Fibroblast of upper back skin (primary cell): ENCODE results near the gene PPDPF.
A peak's percentile ranks its signal among the peaks of the same experiment; 100 is the strongest.

Experiments
- DNase-seq: peaks from one replicate; pipeline ENCODE4 v3.0.0-alpha.2; 2013

Gene PPDPF

DNA sequence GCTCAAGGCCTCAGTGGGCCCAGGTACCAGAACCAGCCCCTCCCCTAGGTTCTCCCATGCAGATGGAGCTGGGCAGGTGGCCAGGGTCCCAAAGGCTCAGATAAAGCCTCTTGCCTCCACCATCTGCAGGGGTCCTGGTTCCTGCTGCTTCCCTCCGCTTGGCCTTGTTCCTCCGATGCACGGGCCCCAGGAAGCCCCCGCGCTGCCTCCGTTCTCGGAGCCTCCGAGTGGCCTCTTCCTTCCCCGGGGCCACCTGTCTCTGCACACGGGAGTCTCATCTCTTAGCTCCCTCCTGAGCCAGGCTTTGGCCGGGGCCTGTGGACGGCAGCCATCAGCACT is 18.5 kb downstream of the PPDPF start:
- DNase-seq = no peak

DNA sequence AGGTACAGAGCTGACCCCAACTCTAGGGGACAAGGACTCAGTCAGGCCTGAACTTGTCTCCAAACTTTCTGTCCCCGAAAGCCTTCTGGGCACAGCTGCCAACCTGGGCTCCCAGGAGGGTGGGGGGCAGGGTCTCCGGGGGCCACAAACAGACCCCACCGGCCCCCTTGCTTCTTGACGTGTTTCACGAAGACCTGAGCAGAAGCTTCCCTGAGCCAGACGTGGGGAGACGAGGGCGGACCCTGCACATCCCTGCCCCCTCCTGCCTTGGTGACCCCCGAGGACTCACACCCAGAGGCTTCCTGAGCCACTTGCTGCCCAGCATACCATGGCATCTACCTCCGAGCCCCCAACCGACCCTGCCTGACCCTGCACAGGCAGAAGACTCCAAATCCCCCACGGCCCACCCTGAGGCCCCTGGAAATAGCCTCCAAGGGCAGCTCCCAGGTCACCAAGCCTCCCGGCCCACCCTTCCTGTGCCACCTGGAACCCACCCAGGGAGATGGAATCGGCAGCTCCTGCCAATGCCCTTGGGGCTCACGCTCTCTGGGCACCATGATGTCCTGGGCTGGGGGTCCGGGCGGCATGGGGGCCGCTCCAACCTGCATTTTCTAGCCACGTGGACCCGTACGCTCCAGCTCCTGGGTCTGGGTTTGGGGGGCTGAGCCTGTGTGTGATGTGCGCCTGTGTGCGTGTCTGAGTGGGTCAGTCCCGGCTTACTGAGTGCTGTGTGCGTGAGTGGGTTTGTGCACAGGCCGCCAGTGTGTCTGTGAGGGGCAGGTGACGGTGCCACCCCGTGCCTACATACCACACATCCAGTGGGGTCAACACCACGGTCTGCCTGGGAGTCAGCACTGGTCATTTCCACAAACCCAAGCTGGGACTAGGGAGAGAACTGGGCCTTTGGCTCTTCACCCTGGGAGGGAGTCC is 19.1 kb downstream of the PPDPF start:
- no peak for DNase-seq

DNA sequence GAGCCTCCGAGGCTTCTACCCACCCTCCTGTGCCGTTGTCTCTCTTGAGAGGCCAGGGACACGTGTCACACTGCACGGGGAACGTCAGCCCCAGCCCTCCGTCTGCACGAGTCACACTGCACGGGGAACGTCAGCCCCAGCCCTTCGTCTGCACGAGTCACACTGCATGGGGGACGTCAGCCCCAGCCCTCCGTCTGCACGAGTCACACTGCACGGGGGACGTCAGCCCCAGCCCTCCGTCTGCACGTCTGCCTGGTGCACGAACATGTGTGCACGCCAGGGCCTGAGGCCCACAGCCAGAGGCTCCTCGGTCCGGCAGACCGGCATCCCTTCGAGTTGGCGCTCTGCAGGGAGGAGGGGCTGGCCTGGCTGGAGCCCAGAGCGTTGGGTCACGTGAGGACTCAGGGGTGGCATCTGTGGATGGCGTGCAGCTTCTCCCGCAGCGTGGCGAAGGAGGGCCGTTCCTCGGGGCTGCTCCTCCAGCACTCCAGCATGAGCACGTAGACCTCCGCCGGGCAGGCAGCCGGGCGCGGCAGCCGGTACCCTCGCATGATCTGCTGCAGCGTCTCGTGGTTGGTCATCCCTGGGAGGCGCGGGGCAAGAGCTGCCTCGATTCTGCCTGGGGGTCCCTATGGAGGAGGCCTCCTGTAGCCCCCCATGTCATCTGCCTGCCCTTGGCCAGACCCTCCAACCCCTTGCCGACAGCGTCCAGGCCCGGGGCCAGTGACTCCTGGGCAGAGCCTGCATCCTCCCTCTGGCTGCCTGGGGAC is 20.0 kb downstream of the PPDPF start:
- peak; percentile 6 for DNase-seq

DNA sequence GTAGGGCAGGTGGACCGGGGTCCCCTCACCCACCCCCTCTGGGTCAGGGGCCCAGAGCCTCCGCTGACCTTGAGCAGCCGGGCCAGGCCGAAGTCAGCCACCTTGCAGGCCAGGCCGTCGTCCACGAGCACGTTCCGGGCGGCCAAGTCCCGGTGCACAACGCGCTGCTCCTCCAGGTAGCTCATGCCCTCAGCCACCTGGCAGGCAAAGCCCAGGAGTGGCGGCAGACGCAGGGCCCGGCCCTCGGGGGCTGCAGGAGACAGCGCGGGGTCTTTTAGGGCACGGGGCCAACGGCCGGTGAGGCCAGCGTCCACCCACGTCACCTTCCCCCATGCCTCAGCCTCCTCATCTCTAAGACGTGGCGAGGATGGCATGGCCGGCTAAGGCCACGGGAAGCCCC is 20.8 kb downstream of the PPDPF start:
- no peak for DNase-seq

DNA sequence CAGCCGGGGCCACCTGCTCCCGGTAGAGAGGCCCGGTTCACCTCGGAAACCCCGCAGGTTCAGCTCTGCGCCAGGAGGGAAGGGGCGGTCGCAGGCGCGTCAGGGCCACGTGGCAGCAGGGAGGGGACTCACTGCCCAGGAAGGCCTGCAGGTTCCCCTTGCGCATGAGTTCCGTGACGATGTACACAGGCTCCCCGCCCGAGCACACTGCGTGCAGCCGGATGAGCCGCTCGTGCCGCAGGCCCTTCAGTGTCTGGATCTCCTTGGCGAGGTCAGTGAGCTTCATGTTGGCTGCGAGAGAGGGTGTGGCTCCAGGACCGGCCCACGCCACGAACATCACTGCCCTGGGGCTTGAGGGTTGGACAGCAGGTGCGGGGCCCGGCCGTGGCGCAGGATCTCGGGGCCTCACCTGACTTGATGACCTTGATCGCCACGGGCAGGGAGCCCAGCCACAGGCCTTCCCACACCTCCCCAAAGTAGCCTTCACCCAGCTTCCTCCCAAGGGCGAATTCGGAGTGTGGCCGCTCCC is 21.5 kb downstream of the PPDPF start:
- no peak for DNase-seq

DNA sequence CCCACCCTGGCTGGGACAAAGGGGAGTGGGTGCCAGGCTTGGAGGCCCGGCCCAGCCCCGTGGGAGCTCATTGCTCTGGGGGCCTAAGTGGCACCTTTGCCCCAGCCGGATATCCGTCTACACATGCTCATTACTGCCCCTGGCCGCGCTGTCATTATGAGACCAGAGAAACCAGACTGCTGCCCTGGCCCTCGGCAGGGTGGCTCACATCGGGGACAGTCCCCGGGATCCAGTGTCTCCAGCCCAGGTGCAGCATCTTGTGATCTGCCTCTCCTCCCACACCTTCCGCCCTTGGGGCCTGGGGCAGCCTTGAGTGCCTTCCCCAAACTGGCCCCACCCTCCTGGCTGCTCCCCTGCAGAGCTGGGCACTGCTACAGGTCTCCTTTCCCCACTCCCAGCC is 22.1 kb downstream of the PPDPF start:
- no peak for DNase-seq

DNA sequence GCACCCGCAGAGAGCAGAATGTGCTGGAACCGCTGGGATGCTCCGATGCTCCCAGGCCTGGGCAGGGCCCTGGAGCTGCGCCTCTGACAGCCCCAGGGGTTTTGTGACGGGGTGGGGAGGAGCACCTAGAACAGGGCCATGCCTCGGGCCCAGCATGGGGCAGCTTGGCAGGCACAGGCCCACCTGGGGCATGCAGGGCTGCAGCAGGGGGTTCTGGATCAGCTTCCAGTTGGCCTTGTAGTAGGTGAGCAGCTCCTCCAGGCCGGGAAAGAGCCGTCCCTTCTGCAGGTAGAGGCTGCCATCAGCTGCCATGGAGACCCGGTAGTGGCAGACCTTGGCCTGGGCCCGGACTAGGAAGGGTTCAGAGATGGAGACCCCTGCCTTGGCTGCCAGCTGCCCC is 22.6 kb downstream of the PPDPF start:
- DNase-seq = no peak

GRCh38 chr20:63543733-63544132 is 23.2 kb downstream of the PPDPF start:
- no peak for DNase-seq

DNA sequence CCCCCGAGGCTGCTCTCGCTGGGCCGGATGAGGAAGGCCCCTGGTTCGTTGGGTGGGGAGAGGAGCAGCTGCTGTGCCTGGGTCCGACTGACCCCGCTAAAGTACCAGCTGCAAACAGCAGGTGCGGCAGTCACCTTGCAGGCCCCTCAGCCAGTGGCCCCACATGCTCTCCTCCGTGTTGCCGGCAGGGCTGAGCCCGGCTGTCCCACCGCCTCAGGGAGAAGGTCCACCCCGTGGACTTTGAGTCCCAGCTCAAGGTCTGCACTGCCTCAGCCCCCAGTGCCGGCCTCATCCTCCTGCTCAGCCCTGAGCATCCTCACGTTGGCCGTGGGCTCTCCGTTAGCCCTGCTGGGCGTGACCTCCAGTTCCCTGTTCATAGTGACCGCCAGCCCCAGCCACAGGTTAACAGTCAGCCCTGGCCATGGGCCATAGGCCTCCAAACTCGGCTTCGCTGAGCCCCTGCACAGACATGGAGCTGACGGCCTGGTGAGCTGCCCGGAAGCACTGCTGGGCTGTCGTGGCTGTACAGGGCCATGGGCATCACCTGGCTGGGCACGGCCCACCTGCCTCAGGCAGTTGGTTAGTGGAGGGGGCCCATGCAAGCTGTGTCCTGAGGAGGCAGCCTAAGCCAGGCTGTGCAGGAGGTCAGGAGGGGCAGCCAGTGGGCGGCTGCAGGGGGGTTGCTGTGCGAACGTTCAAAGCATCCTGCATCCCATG is 23.8 kb downstream of the PPDPF start:
- no peak for DNase-seq

GRCh38 chr20:63544958-63545516 is 24.5 kb downstream of the PPDPF start:
- no peak for DNase-seq

DNA sequence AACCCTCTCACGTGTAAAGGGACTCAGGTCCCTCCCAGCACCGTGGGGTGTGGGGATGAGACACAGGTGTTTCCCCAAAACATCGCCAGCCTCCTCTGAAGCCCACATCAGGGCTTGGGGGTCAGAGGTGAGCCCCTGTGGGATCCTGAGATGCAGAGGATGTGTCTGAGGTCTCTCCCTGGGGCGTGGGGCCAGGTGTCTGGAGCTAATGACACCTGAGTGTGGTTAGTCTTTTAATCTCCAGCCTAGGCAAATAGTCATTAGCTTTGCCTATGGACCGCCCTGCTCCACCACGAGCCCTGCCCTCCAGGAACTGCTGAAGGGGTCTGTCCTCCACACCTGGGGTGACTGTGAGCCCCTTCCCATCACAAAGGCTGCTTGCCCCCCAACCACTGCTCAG is 25.2 kb downstream of the PPDPF start:
- no peak for DNase-seq

DNA sequence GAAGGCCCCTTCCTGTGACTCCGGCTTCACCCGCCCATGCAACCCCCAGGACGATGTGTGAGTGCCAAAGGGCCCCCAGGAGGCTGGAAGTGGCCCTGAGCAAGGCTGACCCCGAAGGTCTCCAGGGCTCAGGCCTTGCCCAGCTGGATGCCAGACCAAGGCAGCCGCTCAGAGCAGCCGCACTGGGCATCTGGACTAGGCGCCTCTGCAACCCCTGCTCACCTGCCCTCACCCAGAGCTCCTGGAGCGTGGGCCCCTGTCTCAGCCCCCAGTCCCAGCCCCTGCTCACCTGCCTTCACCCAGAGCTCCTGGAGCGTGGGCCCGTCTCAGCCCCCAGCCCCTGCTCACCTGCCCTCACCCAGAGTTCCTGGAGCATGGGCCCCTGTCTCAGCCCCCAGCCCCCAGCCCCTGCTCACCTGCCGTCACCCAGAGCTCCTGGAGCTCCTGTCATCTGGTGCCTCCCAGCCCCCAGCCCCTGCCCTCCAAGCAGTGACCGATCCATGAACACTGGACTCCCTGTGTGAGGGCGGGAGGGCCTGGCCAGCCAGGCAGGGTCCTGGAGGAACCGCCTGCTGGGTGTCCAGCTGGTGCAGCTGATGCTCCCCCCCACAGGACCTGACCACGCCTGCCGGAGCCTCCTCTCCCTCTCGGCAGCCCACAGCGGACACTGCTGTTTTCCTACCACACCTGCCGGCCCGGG is 25.8 kb downstream of the PPDPF start:
- no peak for DNase-seq

DNA sequence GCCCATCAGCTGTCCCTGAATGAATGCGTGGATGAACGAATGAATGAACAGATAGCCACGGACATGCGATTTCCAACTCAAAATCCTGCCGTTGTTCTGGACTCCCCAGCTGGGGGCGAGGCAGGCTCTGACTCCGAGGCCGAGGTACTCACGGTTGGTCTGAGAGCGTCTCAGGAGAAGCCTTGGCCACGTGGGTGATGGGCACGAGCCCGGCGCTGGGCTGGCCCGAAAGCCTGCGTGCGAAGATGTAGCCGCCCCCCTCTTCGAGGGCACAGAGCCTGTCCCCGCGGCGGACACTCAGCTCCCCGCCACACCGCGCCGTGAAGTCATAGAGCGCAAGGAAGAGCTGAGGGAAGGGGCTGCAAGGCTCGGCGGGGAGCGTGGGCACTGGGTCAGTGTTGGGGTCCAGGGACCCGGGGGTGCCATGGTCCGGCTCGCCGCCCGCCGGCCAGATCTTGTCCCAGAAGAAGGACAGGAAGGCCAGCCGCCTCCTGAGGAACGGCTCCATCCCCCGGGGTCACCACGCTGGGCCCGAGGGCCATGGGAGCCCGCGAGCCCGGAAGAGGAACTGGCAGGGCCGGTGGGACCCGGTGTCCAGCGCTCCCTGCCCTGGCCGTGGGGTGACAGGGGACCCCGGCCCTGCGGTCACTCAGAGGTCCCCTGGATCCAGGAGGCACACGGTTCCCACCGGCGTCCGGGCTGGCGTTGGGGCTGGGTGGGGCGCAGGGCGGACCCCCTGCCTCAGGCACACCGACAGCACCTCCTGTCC is 26.6 kb downstream of the PPDPF start:
- no peak for DNase-seq

- DNase-seq = no peak
Measured at GRCh38 chr20:63547725-63548480, 27.3 kb downstream of the PPDPF start, which contains the start of gene SRMS. TSS of gene SRMS (minus strand) at chr20:63547749. CDS start at chr20:63547463, 286 bp downstream.

GRCh38 chr20:63548542-63548941 is 28.0 kb downstream of the PPDPF start:
- DNase-seq = no peak

- no peak for DNase-seq
Measured at GRCh38 chr20:63549019-63549418, 28.5 kb downstream of the PPDPF start.

DNA sequence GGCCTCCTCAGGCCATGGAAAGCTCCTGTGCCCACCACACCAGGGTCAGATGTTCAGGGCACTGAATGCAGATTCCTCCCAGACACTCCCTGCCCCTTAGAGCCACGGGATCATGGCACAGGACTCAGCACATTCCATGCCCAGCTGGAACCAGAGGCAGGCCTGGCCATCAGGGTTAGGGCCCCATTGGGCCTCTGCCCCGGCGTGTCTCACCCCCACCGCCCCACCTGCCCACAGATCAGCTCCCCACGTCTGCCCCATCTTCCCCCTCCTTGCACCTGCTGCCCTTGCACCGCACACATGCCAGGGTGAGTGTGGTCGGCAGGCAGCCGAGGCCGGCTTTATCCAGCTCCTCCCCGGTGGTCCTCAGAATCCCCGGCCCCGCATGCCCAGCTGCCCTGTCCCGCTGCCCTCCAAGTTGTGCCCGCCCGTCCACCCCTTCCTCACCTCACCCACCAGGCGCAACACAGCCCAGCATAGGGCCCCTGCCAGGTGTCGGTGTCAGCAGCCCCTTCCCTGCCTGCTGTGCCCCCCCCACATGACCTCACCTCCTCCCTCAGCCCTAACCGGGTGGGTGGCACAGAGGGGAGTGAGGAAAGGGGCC is 29.2 kb downstream of the PPDPF start:
- no peak for DNase-seq

GRCh38 chr20:63551068-63551467 is 30.5 kb downstream of the PPDPF start:
- no peak for DNase-seq

DNA sequence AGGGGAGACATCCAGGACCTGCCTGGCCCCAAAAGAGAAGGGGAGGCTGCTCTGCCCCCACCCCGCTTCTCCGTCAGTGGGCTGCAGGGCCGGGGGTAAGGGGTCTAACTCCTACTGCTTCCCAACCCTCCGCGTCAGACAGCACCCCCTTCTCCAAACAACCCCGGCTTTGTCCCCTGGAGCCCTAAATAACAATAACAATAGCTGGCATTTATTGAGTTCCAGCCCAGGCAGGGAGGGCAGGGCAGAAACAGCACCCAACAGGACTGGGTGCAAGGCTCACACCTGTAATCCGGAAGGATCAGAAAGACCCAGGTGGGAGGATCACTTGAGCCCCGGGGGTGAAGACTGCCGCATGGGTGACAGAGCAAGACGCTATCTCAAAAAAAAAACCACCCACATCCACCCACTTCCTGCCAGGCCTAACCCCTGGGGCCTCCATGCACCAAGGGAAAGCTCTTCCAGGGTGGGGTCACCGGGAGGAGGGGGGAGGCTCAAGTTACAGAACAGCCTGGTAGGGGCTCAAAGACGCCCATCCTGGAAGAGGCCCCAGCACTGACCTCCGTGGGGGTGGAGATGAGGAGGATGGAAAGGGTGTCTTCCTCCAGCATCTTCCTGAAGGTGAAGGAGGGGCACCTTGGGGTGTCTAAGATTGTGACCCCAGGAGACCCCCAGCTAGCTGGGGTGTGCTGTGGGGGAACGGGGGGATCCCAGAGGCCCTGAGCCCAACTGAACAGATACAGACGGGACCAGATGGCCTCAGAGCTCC is 32.1 kb downstream of the PPDPF start:
- no peak for DNase-seq
